SK-N-DZ (cell line): ENCODE data around the gene ASB3.

Experiments
- DNase-seq: peaks from one replicate; pipeline ENCODE4 v3.0.0-alpha.2; 2015; ENCODE audit warnings: low spot score

Gene ASB3

GRCh38 chr2:53652131-53652530, 134.6 kb downstream of the ASB3 start:
- DNase-seq, result no peak

- DNase-seq, result no peak
Observed at GRCh38 chr2:53646788-53647187, 140.0 kb downstream of the ASB3 start.

GRCh38 chr2:53641290-53641689, 145.5 kb downstream of the ASB3 start:
- DNase-seq, result no peak

GRCh38 chr2:53640466-53640865, 146.3 kb downstream of the ASB3 start:
- DNase-seq, result no peak

- no peak for DNase-seq
Observed at GRCh38 chr2:53636596-53636995, 150.2 kb downstream of the ASB3 start.

- DNase-seq, result no peak
Observed at GRCh38 chr2:53636109-53636508, 150.6 kb downstream of the ASB3 start.

- DNase-seq, result no peak
Observed at GRCh38 chr2:53635694-53636093, 151.1 kb downstream of the ASB3 start.

GRCh38 chr2:53633441-53633840, 153.3 kb downstream of the ASB3 start:
- no peak for DNase-seq

- DNase-seq, result no peak
Observed at GRCh38 chr2:53632714-53633113, 154.0 kb downstream of the ASB3 start.

GRCh38 chr2:53632126-53632460, 154.7 kb downstream of the ASB3 start:
- DNase-seq, result no peak

- DNase-seq, result no peak
Observed at GRCh38 chr2:53631313-53632125, 155.2 kb downstream of the ASB3 start.

GRCh38 chr2:53630026-53630606, 156.6 kb downstream of the ASB3 start:
- DNase-seq, result no peak

- DNase-seq, result no peak
Observed at GRCh38 chr2:53629501-53629900, 157.3 kb downstream of the ASB3 start.

GRCh38 chr2:53629001-53629400, 157.8 kb downstream of the ASB3 start:
- DNase-seq, result no peak

GRCh38 chr2:53622141-53622540, 164.6 kb downstream of the ASB3 start:
- DNase-seq, result no peak

GRCh38 chr2:53620981-53621380, 165.8 kb downstream of the ASB3 start:
- DNase-seq, result no peak
